ENCODE measurements around the gene USP10.
"Not testable (repeated sequence)": the region's sequence is repeated elsewhere in the genome, so short reads cannot be mapped to it uniquely, and the experiment has no call there.

The USP10 gene

GRCh38 chr16:84741340-84741830 is 41.6 kb downstream of the USP10 start:
- TF ChIP-seq ZC3H10 (CRISPR knock-in tag; IDR thresholded peaks at IDR 0.05) (no peak), RARB (CRISPR knock-in tag; IDR thresholded peaks at IDR 0.05) (no peak), CSDC2 (CRISPR knock-in tag; IDR thresholded peaks at IDR 0.05) (no peak), CREB5 (CRISPR knock-in tag; IDR thresholded peaks at IDR 0.05; ENCODE audit: low read depth) (no peak)
- TF ChIP-seq, protein P1, sequence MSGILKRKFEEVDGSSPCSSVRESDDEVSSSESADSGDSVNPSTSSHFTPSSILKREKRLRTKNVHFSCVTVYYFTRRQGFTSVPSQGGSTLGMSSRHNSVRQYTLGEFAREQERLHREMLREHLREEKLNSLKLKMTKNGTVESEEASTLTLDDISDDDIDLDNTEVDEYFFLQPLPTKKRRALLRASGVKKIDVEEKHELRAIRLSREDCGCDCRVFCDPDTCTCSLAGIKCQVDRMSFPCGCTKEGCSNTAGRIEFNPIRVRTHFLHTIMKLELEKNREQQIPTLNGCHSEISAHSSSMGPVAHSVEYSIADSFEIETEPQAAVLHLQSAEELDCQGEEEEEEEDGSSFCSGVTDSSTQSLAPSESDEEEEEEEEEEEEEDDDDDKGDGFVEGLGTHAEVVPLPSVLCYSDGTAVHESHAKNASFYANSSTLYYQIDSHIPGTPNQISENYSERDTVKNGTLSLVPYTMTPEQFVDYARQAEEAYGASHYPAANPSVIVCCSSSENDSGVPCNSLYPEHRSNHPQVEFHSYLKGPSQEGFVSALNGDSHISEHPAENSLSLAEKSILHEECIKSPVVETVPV (CRISPR knock-in tag; IDR thresholded peaks at IDR 0.05): no peak

DNA sequence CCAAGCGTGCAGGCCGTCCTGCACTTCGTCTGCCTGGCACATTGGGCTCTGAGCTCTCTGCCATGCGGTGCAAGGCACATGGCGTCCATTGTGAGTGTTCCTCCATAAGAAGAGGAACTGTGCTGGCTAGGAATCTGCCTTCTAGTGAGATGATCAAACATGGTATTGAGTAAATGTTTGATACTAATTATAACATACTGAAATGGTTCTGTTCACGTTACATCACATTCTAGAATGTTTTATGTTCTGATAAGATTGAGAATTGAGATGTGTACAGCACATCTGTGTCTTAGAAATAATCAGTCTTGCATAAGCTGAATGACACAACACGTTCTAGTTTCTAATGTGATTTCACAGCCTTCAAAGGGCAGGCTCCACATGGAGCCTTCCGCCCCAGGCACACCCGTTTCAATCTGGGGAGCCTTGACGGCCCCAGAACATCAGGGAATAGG is 42.9 kb downstream of the USP10 start:
- no peak for ATAC-seq
- TF ChIP-seq CREB5 (CRISPR knock-in tag; IDR thresholded peaks at IDR 0.05; ENCODE audit: low read depth) (no peak), SNAI2 (CRISPR knock-in tag; IDR thresholded peaks at IDR 0.05) (no peak), ESRRG (CRISPR knock-in tag; IDR thresholded peaks at IDR 0.05) (no peak), ISL1 (CRISPR knock-in tag; IDR thresholded peaks at IDR 0.05) (no peak), RARB (CRISPR knock-in tag; IDR thresholded peaks at IDR 0.05) (no peak), OSR1 (CRISPR knock-in tag; IDR thresholded peaks at IDR 0.05) (no peak), CSDC2 (CRISPR knock-in tag; IDR thresholded peaks at IDR 0.05) (no peak), TSHZ2 (CRISPR knock-in tag; IDR thresholded peaks at IDR 0.05) (no peak), TOX (CRISPR knock-in tag; IDR thresholded peaks at IDR 0.05; ENCODE audit: borderline replicate concordance) (no peak), GLIS3 (CRISPR knock-in tag; IDR thresholded peaks at IDR 0.05) (no peak), BACH2 (CRISPR knock-in tag; IDR thresholded peaks at IDR 0.05; ENCODE audit: borderline replicate concordance) (no peak), ZFP30 (CRISPR knock-in tag; IDR thresholded peaks at IDR 0.05) (no peak), ZNF8 (CRISPR knock-in tag; IDR thresholded peaks at IDR 0.05) (no peak)

More at GRCh38 chr16:84741340-84741830, 41.6 kb downstream of the USP10 start:
- ATAC-seq: no peak; the same call in 2 of the 3 replicates

DNA sequence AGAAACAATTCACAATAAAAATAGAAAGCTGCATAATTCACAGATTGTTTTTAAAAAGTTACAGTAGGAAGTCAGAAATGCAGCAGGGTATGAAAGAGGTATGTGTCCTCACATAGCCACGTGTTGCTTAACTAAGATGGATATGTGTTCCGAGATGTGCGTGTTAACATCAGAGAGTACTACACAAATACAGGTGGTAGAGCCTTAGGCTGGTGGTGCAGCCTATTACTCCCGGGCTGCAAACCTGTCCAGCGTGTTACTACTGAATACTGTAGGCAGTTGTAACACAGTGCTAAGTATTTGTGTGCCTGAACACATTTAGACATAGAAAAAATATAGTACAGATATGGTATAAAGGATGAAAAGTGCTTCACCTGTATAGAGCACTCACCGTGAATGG is 46.4 kb downstream of the USP10 start:
- no peak for TF ChIP-seq ZC3H10 (CRISPR knock-in tag; IDR thresholded peaks at IDR 0.05)
- TF ChIP-seq CREB5 (CRISPR knock-in tag; IDR thresholded peaks at IDR 0.05; ENCODE audit: low read depth): no peak
- no peak for ATAC-seq

- ATAC-seq: peak; percentile 31; the same call in 1 of the 3 replicates
- TF ChIP-seq OSR1 (CRISPR knock-in tag; IDR thresholded peaks at IDR 0.05): no peak
- no peak for TF ChIP-seq ZNF8 (CRISPR knock-in tag; IDR thresholded peaks at IDR 0.05)
- TF ChIP-seq TSHZ2 (CRISPR knock-in tag; IDR thresholded peaks at IDR 0.05): no peak
- TF ChIP-seq ISL1 (CRISPR knock-in tag; IDR thresholded peaks at IDR 0.05): no peak
- TF ChIP-seq ZNF70 (CRISPR knock-in tag; IDR thresholded peaks at IDR 0.05): no peak
- TF ChIP-seq BACH2 (CRISPR knock-in tag; IDR thresholded peaks at IDR 0.05; ENCODE audit: borderline replicate concordance): no peak
- TF ChIP-seq ZFP3 (CRISPR knock-in tag; IDR thresholded peaks at IDR 0.05): no peak
- TF ChIP-seq, protein P2, sequence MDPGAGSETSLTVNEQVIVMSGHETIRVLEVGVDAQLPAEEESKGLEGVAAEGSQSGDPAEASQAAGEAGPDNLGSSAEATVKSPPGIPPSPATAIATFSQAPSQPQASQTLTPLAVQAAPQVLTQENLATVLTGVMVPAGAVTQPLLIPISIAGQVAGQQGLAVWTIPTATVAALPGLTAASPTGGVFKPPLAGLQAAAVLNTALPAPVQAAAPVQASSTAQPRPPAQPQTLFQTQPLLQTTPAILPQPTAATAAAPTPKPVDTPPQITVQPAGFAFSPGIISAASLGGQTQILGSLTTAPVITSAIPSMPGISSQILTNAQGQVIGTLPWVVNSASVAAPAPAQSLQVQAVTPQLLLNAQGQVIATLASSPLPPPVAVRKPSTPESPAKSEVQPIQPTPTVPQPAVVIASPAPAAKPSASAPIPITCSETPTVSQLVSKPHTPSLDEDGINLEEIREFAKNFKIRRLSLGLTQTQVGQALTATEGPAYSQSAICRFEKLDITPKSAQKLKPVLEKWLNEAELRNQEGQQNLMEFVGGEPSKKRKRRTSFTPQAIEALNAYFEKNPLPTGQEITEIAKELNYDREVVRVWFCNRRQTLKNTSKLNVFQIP (CRISPR knock-in tag; IDR thresholded peaks at IDR 0.05; ENCODE audit: borderline replicate concordance, low read depth): no peak
- TF ChIP-seq CREB5 (CRISPR knock-in tag; IDR thresholded peaks at IDR 0.05; ENCODE audit: low read depth): no peak
Measured at GRCh38 chr16:84746875-84747274, 47.1 kb downstream of the USP10 start.

DNA sequence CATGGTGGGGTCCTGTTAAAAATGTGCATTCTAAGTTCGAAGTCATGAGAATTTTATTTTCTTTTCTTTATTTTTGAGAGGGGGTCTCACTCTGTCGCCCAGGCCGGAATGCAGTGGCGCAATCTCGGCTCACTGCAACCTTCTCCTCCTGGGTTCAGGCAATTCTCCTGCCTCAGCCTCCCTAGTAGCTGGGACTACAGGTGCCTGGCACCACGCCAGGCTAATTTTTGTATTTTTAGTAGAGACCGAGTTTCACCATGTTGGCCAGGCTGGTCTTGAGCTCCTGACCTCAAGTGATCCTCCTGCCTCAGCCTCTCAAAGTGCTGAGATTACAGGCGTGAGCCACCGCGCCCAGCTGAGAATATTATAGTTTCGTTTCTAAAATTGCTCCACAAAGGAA is 48.4 kb downstream of the USP10 start:
- not testable (repeated sequence) for ATAC-seq

All from SK-N-SH treated with all-trans-retinoic acid at 6 μM for 48 hours (cell line).